ENCODE measurements around the gene CCNL1.

CCNL1 gene

DNA sequence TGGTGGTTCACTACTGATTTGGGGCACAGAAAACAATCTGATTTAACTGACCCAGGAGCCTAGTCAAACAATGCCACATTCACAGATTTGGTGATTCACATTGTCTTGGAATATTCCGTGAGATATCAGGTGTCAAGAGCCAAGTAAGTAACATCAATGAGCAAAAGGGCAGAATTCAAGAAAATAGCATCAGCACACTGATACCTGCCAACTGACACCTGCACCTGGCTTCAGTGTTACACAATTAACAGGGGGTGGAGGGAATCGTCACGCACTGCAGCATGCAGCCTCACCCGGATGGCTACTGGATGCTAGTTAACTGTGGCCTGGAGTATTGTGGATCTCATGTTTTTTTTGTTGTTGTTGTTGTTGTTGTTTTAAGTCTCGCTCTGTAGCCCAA is 17.6 kb downstream of the CCNL1 start:
- no peak for DNase-seq

DNA sequence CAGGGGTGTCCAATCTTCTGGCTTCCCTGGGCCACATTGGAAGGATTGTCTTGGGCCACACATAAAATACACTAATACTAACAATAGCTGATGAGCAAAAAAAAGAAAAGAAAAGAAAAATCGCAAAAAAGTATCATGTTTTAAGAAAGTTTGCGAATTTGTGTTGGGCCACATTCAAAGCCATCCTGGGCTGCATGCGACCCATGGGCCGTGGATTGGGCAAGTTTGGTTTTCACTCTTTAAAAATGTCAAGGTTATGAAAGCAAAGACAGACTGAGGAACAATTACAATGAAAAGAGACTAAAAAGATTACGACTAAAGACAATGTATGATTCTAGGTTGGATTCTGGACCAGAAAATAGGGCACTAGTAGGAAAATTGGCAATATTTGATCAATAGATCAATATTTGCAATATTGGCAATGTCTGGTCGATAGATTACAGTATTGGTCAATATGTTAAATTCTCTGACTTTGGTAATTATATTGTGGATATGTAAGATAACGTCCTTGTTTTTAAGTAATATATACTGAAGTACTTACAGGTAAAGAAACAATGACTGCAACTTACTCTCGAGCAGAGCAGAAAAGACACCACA is 19.9 kb downstream of the CCNL1 start:
- no peak for DNase-seq

DNA sequence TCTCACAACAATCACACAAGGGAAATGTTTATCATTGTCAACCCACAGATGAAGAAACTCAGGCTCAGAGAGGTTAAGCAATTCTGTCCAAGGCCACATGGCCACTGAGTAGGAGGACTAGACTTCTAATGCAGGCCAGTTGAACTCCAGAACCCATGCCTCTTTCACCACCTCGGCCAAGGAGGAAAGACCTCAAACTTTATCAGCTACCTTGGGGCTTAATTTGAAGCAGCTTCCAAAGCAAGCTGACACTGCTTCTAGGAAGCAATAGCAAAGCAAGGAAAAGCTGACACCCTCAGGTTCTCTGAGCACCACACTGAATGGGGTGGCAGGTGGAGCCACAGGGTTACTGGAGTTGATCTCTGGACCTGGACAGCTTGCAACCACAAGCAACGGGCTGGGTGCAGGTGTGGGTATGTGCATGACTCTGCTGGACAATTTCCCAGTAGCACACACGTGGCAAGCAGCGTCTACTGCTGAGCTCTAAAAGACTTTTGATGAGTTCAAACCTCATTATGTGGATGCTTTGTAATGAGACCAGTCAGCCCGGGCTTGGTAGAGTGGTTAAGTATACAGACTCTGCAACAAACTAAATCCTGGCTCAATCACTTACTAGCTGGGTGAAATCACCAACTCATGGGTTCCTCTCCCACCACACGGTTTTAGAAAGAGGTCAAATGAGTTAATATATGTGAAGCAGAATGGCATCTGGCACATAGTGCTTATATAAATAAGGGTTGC is 23.1 kb downstream of the CCNL1 start:
- DNase-seq, result no peak

DNA sequence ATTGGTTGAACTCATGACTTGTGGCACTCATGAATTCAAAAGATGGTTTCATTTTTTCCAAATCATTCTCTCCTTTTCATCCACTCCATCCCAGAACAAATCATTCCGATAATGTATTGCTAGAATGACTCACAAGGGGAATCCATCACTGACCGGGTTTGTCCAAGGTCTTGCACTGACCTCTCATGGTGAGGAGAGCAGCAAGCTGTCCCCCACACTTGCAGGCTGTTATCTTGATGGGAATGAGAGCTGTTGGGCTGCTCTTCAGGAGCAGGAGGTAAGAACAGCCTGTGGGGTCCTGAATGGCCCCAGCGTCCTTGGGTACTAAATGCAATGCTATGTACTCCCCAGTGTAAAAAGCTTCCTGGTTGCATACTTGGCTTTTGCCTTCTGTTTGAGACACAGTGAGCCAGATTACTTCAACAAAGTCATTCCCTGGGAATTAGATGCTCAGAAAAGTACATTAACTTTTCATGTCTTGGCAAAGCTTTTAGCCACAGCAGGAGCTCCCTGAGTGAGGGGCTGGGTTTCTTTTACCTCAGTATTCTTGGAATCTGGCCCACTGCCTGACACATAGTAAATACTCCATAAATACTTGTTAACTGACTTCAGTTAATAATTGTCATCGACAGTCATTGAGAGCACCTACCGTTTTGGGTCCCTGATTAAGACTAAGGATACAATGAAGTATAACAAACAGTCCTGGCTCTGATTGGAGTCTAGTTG is 24.1 kb downstream of the CCNL1 start:
- no peak for DNase-seq

DNA sequence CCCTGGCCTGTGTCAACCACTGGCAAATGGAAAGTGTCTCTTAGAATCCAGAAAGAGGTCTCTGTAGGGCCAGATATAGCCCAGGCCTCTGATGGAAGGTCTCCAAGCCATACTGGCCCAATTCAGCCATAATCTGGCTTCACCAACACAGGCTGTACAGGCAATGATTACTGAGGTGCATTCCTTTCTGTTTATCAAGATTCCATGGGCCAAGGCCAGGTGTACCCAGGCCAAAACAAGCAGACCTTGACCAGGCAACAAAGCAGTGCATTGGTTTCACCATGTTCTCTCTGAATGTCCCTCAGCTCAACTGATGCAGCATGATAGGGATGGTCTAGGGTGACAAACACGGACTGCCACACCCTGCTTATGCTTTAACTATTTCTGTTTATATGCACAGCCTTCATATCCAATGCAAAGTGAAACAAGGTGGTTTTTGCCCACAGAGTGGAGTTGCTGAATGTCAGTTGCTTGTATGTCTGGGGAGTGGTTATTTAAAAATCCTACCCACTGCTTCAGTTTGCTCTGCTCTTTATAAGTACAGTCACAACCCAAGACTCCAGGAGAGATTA is 25.2 kb downstream of the CCNL1 start:
- no peak for DNase-seq

DNA sequence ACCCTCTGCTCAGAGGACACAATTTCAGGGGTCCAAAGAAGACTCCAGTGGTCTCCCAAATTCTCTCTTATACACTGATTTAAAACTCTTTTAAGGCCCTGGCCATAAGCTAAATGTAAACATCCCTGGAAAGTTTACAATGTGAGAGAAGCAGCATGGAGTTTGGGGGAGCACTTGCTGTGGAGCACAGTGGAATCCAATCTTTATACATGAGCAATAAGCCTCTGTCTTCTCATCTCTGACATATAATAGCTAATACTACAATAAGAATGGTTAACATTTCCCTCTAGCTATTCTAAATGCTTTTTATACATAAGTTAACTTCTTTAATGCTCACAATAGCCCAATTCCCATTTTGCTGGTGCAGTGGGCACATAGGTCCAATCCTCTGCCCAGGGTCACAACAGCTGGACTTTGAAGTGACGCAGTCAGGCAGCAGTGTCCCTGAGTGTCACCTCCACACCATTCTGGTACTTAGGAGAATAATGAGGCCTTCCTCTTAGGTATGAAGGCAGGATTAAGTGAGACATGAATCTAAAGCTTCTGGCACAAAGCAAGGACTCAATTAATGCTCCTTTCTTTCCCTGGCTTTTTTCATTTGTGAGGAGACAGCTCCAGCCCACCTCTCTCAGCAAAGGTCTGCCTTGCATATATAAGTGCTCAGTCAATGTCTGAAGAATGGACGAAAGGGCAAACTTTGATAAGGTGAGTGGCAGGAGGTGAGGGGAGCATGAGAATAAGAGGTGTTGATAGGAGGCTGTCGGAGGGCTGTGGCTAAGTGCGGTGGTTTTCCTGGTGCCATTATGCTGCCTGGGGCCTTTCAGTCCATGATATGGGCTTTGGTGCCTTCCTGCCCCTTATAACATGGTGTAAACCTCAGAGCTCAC is 26.3 kb downstream of the CCNL1 start:
- no peak for DNase-seq

DNA sequence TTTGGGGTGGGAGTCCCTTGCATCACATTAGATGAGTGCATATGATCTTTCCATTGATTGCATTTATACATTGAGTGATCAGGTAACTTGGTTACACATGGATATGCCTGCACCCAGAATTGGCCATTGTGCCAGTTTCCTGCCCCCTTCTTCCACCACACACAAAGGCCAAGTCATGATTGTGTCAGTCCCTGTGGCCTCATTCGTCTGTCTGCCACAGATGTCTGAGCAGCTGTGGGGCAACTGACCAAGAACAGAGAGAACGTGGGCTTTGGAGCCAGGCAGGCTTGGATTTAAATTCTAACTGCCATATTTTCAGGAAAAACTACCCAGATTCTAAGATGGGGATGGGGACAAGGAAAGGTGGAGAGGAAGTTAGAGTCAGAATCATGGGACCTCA is 27.0 kb downstream of the CCNL1 start:
- no peak for DNase-seq

DNA sequence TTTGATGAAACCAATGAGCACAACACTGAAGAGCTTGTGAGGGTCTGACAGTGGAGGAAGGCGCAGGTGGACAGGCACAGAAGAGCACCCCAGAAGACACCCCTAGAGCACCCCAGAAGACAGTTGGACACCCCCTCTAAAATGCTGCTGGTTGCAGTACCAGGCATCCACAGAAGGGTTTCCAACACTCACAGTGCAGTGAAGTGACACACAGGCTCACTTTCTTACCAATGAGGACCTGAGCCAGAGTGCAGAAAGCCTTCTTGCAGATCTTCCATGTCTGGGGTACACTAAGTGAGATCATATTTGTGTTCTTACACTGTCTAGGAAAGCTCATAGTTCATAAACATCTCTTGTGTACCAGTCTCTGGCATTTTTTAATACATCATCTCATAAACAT is 27.6 kb downstream of the CCNL1 start:
- no peak for DNase-seq

DNA sequence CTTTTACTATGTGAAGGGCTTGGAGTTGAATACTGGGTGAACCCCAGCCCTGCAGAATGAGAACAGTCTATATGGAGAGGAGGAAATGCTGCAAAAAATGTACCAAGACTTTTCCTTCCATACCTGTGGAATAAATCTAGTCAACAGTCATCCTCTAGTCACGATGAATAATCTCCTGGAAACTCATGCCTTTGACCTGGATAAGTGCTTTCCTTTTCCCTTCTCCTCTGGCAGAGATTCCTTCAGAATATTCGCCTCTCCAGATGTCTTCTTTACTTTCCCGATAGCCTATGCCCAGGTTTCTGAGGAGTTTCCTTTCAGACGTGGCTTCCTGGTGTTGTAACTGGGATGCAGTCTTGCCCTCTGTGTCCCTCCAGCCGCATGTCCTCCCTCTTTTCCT is 28.1 kb downstream of the CCNL1 start:
- DNase-seq, result no peak

DNA sequence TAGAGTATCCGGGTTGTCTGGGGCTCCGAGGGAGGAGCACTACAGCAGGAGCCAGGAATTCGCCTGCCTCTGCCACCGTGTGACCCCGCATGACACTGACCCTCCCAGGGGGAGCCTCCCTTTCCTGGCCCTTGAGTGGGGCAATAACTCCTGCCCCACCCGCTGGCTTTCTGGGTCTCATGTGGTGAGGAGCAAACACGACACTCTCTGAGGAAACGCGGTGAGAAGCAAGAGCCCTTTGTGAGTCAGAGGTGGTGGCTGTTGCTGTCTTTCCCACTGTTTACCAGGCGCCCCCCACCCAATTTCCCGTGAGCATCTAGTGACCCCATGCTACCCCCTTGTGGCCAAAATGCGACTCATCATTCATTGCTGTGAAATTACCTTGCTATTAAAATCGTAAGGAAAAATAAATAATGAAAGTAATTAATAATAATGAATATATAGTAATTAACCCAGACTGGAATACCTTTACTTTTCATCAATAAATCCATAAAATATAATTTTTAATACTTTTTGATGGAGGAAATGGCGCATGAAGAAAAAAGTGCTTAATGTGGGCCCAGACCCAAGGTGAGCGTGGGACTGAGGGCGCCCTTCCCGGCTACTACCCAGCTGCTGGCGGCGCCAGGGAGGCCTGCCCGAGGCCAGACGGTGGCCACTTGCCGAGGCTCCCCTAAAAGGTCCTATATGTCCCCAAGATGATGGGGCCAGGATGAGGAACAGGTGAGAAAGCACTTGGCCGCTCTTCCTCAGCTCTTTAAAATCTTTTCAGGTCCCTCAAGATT is 29.3 kb downstream of the CCNL1 start:
- peak; percentile 70 for DNase-seq

DNA sequence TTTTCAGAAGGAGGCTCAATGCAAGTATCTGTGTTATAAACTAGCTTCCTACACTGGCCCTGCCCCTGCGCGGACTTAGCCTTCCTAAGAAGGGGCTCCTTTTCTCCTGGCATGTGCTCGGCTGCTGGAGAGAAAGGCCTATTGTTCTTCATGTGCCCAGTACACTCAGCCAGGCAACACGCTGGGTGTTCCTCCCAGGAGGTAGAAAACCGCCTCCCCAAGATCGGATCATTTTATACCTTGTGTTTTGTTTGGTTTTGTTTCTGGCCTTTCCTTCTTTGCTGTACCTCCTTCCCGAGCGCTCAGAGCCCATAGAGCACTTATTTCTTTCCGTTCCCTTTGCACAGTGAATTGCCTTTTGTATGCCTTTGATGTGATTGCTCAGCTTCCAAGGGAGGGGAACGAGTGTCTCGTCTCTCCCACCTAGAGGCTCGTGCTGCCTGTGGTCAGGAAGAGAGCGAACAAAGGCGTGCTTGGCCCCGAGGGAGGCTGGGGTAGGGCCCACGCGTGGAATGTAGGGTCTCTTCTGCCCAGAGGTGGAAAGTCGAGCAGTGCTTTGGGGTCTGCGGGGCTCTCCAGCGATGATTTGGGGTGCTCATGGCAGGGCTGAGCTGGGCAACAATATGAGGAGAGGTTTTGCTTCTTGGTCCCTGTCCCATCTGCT is 30.0 kb downstream of the CCNL1 start:
- DNase-seq, result peak; percentile 27

DNA sequence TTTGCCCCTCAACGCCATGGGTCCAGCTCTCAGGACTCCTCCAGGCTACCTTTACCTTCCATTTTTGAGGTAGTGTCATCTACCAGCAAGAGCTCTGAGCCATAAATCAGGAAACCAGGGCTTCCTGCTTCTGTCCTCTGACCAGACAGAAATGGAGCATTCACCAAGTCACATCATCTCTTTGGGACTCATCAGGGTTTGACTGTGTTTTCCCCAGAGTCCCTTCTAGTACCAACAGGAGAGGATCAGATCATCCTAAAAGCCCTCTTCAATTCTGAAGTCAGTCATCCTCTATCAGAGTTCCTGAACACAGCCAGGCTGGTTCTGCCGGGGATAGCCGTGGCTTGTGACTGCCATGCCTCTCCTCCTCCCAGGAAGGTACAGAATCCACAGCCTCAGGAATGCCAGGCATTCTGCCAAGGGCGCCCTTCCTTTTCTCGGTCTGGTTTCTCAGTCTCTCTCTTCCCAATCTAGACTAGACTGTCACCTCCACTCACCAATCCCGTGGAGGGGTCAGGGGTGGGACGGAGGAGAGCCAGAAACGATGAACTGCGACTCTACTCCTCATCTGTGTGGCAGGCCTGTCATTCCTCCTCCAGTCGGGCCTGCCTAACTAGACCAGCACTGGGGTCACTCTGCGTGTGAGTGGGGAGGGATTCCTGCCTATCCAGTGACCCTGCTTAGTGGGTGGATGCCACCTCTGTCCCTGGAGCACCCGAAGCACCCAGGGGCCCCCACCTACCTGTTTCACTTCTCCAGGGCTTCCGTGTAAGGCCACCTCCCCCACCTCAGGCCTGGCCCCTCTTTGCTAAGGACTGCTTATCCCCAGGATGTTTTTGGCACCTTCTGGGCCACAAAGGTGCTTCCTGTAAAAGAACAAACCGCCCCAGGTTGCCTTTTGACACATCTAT is 30.9 kb downstream of the CCNL1 start:
- DNase-seq, result peak; percentile 22

DNA sequence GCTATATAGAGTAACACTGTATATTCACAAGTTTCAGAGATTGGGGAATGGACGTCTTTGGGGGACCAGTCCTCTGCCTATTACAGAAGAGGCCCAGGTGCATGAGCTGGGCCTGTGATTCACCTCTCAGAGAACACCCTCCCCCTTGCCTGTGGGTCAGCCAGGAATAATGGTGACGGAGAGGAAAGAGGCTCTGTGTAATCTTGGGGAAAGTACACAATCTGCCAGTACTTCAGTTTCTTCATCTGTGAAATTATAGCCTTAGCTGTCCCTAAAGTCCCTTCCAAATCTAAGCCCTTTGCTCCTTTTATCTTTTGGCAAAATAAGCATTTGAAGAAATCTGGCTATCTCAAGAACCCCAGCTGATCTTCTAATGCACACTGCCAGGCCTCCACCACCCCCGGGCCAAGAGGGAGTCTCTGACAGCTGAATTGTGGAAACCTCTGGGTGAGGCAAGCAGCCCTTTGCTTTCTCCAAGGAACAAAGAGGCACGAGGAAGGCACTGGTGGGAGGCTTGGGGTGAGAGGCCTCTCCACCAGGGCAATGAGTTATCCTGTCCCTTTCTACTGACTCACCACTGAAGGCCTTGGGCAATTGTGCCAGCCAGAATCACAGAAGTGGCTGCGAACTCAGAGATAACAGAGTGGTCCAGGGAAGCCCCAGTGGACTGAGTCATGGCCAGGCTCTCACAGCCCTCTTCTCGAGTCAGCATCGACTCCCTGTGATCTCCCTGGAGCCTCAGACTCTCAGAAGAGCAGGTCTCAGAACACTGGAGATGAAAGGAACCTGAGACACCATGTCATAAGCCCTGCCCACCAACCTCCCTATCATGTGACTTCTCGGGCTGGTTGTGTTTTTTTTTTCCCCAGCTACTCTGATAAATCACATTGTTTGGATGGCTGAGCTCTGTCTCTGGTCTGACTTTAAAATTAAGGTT is 31.8 kb downstream of the CCNL1 start:
- peak; percentile 73 for DNase-seq

DNA sequence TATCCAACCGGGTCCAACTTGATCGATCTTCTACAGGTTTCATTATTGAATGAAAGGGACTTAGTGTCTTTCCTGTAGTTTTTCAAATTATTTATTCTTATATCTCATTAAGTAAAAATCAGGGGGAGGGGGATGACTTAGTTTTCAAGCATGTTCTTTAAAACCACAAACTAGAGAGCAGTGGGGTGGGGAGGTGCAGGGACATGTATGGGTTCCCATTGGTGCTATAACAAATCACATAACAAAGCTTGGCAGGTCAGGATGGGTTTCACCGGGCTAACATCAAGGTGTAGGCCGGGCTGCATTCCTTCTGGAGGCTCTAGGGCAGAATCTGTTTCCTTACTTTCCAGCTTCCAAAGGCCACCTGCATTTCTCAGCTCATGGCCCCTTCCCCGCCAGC is 32.7 kb downstream of the CCNL1 start:
- no peak for DNase-seq

DNA sequence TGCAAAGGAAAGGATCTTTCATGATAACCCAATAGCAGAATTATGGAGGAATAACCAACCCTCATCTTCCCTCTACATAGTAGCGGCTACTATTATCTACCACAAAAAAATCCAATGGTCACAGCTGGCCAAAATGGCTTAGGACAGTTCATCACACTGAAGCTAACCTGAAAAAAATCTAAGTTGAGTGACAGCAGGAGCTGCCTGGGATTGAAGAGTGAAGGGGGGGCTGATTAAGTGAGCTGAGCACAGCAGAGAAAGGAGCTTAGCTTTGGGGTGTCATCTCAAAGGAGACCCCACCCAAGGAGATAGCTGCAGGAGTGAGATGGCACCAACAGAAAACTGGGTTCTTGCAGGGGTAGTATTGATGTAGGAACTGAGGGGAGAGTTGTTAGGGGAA is 33.6 kb downstream of the CCNL1 start:
- DNase-seq, result no peak

DNA sequence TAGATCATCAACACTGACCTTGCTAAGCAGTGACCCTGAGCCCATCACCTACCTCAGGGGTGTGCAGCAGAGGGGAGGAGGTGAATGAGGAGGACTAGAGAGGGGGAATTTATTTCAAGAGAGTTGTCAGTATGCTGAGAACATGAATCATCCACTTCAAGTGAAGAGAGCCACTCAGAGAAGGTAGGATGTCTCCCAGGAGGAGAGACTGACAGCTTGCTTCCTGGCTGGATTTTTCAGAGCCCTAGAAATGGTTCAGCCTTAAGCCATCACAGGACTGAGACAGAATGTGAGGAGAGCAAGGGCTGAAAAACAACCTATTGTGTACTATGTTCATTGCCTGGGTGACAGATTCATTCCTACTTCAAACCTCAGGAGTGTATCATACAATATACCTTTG is 34.8 kb downstream of the CCNL1 start:
- no peak for DNase-seq

DNA sequence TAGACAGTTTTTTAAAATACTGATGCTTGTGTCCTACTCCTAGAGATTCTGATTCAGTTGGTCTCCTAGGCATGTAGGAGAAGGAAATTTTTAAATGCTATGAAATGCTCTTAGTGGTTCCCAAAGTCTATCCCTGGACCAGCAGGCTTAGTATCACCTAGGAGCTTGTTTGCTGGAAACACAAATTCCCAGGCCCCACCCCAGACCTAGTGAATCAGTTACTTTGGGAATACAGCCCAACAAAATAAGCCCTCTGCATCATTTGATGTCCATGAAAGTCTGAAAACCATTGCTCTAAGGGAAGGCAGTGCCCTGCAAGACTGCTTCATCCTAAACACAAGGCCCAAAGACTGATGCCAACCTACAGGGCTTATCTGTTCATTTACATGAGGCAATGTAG is 36.3 kb downstream of the CCNL1 start:
- DNase-seq, result no peak

DNA sequence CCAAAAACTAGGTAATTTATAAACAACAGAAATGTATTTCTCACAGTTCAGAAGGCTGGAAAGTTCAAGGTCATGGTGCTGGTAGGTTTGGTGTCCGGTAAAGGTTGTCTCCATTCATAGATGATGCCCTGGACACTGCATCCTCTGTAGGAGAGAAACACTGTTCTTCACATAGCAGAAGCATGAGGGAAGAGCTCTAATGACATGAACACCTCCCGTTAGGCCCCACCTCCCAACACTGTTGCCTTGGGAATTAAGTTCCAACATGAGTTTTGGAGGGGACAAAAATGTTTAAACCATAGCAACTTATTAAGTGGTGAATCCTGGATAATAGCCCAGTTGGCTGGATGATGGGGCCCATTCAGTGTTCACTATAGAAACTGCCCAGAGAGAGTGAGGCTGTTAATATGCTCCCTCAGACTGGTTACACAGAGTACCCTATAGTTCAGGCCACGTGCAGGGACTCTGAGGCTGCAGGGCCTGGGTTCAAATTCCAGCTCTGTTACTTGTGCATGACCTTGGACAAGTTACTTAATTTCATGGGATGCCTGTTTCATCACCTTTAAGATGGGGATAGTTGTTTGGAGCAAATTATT is 37.0 kb downstream of the CCNL1 start:
- no peak for DNase-seq

DNA sequence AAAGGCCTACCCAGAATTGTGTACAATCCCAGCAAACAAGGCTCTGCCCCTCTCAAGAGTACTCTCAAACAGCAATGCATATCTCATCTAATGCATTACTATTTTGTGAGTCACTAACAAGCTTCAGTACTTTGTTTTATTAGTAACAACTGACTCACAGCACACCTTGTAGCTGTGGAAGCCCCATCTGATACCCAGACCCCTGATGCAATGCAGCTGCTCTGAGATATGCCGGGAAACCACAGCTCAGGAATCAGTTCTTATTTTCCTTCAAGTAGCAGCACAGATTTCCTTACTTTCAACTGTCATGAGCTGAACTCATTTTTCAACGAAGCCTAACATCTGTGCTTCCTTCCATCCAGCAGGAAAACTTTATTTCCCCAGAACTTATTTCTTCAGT is 37.8 kb downstream of the CCNL1 start:
- DNase-seq, result no peak

Data from stimulated activated CD4-positive, alpha-beta T cell treated with anti-CD3 and anti-CD28 coated beads, Interleukin-4, amount 100 ng/mL, for 24 hours (primary cell).